GM12875 (cell line): ENCODE results near the gene NUDT12.

Source experiments
- H3K4me3 ChIP-seq: one replicate; pipeline ENCODE4 v1.5.1; 2011; ENCODE audit warnings: low read depth, low read length, control low read depth
- CTCF ChIP-seq: IDR thresholded peaks from 2 replicates; pipeline ENCODE4 v1.5.1; 2011; ENCODE audit warnings: low read depth, mild to moderate bottlenecking, control low read depth, inconsistent platforms, low read length, moderate library complexity, borderline replicate concordance; ENCODE audit not compliant: insufficient read depth

The NUDT12 gene

DNA sequence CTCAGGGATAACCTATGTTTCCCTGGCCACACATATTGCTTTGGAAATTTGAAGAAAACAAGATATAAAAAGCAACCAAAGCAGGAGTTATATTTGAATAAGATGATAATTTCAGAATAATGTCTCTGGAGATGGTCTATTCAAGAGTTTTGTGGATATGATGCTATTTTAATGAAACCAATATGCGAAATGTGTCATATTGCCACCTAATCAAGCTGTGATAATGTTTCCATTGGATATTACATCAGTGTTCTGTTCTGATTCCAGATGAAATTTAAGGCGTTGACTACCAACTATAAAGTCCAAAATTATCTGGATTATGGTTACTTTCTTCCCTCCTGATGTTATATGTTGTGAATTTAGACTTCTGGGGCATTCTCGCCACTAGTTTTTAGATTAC is 27.6 kb upstream of the NUDT12 start:
- no peak overlapping the region for H3K4me3 ChIP-seq
- TF ChIP-seq CTCF = no peak

GRCh38 chr5:103589776-103590175 is 27.2 kb upstream of the NUDT12 start:
- TF ChIP-seq CTCF = no peak
- no peak overlapping the region for H3K4me3 ChIP-seq

GRCh38 chr5:103589357-103589756 is 26.8 kb upstream of the NUDT12 start:
- no peak for TF ChIP-seq CTCF
- H3K4me3 ChIP-seq = no peak overlapping the region

GRCh38 chr5:103587185-103587748 is 24.7 kb upstream of the NUDT12 start:
- no peak for TF ChIP-seq CTCF
- no peak overlapping the region for H3K4me3 ChIP-seq

DNA sequence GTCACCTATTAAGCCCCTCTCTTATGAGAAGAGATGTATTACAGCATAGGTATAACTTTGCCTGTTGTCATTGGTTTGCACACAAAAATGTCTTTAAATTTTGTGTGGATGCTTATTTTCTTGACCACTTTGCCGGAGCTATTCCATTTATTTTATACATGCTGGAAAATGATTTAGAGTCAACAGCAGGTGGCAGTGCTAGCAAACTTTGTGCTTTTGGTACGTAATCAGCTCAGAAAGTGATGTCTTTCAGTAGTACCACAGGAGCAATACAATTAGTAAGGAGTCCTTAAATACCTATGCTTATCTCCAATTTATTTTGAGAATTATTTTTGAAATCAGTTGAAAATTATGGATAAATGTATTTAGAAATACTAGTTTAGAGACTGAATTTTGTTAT is 19.8 kb upstream of the NUDT12 start:
- no peak overlapping the region for H3K4me3 ChIP-seq
- TF ChIP-seq CTCF = peak; percentile 25; the same call in 1 of the 2 replicates

DNA sequence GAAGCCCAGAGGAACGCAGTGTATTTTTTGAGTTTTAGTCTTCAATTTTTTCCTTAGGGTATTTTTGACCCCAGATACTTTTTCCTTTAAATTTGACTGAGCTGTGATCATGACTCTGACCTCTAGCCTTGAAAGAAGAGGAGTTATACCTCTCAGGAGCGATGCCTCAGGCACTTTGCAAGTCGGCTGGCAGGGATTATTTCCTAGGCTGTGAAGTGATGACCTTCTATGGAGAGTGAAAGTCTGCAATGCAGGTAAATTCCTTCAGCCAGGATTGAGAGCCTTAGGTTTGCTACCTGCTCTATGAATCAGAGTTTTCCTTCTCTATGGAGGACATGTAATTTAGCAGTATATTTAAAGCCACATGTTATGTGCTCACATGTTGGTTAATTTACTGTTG is 10.8 kb upstream of the NUDT12 start:
- TF ChIP-seq CTCF = no peak

GRCh38 chr5:103572454-103572853 is 9.9 kb upstream of the NUDT12 start:
- H3K4me3 ChIP-seq = no peak overlapping the region
- no peak for TF ChIP-seq CTCF

More for the DNA sequence above, 10.8 kb upstream of the NUDT12 start:
- H3K4me3 ChIP-seq = no peak overlapping the region
